Activated T-cell treated with anti-CD3 and anti-CD28 coated beads, Interleukin-2, amount 50 U/mL, for 48 hours (primary cell): ENCODE data around the gene ABCC4.

Experiments
- DNase-seq, 2 experiments: peaks; one replicate each; pipeline ENCODE4 v3.0.0-alpha.2; 2020

Gene ABCC4

GRCh38 chr13:95153647-95154412, 147.4 kb downstream of the ABCC4 start:
- no peak for DNase-seq

- no peak for DNase-seq
Observed at GRCh38 chr13:95151942-95152587, 149.2 kb downstream of the ABCC4 start.

- no peak for DNase-seq
Observed at GRCh38 chr13:95150555-95150954, 150.7 kb downstream of the ABCC4 start.

- DNase-seq, result no peak
Observed at GRCh38 chr13:95146486-95146885, 154.8 kb downstream of the ABCC4 start.

- DNase-seq, result no peak
Observed at GRCh38 chr13:95145587-95145986, 155.7 kb downstream of the ABCC4 start.

GRCh38 chr13:95140502-95140901, 160.7 kb downstream of the ABCC4 start:
- DNase-seq, result no peak

GRCh38 chr13:95138876-95139585, 162.2 kb downstream of the ABCC4 start:
- no peak for DNase-seq

GRCh38 chr13:95137096-95137495, 164.2 kb downstream of the ABCC4 start:
- no peak for DNase-seq

- no peak for DNase-seq
Observed at GRCh38 chr13:95136638-95137037, 164.6 kb downstream of the ABCC4 start.

GRCh38 chr13:95133498-95133897, 167.8 kb downstream of the ABCC4 start:
- no peak for DNase-seq

- DNase-seq, result no peak
Observed at GRCh38 chr13:95129004-95129403, 172.2 kb downstream of the ABCC4 start.

- DNase-seq, result no peak
Observed at GRCh38 chr13:95128045-95128643, 173.1 kb downstream of the ABCC4 start.

- DNase-seq, result no peak
Observed at GRCh38 chr13:95124959-95125358, 176.3 kb downstream of the ABCC4 start.

GRCh38 chr13:95123726-95124125, 177.5 kb downstream of the ABCC4 start:
- no peak for DNase-seq

- DNase-seq, result no peak
Observed at GRCh38 chr13:95122063-95122462, 179.2 kb downstream of the ABCC4 start.

- no peak for DNase-seq
Observed at GRCh38 chr13:95121516-95121915, 179.7 kb downstream of the ABCC4 start.

GRCh38 chr13:95120650-95121049, 180.6 kb downstream of the ABCC4 start:
- no peak for DNase-seq

GRCh38 chr13:95118541-95119324, 182.5 kb downstream of the ABCC4 start:
- DNase-seq, result no peak

- no peak for DNase-seq
Observed at GRCh38 chr13:95117092-95117491, 184.2 kb downstream of the ABCC4 start.

GRCh38 chr13:95115525-95115924, 185.7 kb downstream of the ABCC4 start:
- DNase-seq, result no peak

GRCh38 chr13:95113601-95114000, 187.7 kb downstream of the ABCC4 start:
- no peak for DNase-seq

- no peak for DNase-seq
Observed at GRCh38 chr13:95112883-95113282, 188.4 kb downstream of the ABCC4 start.

GRCh38 chr13:95111608-95112007, 189.6 kb downstream of the ABCC4 start:
- no peak for DNase-seq
